ENCODE data around the gene KREMEN2.

KREMEN2 gene

GRCh38 chr16:2952679-2953078, 11.4 kb upstream of the KREMEN2 start:
- no peak for DNase-seq (ENCODE audit: low read depth)
- H3K4me3 ChIP-seq (replicated peaks; ENCODE audit: low read depth, low read length): no peak overlapping the region
- no peak for TF ChIP-seq CTCF (IDR thresholded peaks at IDR 0.05; ENCODE audit: low read length, missing control alignments)

DNA sequence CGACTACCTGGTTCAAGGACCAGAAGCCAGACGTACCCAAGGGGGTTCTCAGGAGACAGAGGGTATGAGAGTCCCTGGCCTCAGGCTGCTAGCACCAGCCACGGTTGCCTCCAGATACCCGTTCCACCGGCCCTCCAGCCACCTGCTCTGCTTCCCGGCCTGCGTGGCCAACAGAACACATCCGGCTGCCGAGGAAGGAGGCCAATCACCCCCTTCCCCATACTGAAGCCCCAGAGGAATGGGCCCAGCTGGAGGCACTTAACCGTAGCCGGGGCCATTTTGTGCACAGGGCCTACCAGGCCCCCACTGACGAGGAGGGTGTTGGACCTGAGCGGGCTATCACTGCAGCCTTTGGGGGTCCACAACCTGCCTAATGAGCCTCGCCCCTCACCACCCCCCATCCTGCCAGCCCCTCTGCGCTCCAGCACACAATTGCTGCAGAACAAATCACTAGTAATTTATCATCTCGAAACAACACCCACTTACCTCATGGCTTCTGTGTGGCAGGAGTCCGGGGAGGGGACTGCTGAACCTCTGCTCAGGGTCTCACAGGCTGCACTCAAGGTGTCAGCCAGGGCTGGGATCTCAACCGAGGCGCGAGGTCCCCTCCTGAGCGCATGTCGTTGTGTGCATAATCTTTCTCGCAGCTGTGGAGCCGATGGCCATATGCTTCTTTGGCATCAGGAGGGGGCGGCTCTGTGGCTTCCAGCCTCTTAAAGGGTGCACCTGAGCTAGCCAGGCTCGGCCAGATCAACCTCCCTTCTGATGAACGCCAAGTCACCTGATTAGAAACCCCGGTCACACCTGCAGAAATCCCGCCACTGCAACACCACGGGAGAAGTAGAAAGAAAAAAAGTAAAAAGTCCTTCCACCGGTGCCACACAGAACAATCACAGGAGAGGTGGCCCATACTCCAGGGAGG, 10.1 kb upstream of the KREMEN2 start:
- no peak for DNase-seq (ENCODE audit: low read depth)
- TF ChIP-seq CTCF (IDR thresholded peaks at IDR 0.05; ENCODE audit: low read length, missing control alignments): no peak
- H3K4me3 ChIP-seq (replicated peaks; ENCODE audit: low read depth, low read length): no peak overlapping the region

DNA sequence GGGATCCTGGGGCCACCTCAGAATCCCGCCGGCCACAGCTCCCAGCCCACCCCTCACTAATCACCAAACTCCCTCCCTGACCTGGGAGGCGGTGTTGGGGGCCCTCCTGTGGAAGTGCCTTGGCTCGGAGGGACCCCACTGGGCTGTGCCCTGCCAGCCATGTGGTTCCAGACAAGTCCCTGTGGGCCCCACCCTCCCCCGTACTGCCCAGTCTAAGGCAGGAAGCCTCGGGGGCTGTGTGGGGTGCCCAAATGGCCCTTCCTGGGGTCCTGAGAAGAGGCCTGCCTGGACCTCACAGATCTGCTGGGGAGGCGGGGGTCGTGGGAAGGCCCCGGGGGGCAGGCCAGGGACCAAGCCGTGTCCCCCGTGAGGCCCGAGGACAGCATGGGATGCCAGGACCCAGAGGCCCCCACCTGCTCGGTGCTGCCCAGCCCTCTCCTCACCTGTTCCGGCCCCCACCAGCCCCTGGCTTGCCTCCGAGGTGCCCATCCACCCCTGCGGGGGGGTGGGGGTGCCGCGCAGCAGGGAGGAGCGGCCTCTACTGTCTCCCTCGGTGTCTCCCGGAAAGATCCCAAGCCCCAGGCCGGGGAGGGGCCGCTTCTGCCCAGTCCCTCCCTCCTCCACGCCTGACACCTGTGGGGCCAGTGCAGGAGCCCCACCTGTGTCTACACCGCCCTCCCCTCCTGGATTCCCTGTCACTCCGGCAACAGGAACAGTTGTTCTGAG, 9.3 kb upstream of the KREMEN2 start:
- H3K4me3 ChIP-seq (replicated peaks; ENCODE audit: low read depth, low read length): no peak overlapping the region
- no peak for TF ChIP-seq CTCF (IDR thresholded peaks at IDR 0.05; ENCODE audit: low read length, missing control alignments)
- no peak for DNase-seq (ENCODE audit: low read depth)

DNA sequence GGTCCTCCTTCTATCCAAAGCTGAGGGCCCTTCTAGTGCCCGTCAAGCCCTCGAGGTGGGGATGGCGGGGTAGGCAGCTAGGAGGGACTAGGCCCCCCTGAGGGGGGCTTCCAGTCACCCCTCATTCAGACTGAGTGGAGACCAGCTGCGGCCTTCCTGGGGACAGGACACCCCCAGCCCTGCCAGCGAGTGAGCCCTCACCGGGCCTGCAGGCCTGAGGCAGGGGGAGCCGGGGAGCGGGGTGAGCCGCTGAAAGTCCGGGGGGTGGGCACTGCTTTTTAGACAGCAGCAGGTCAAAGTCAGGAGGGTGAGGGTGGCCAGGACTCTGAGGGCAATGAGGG, 8.7 kb upstream of the KREMEN2 start:
- TF ChIP-seq CTCF (IDR thresholded peaks at IDR 0.05; ENCODE audit: low read length, missing control alignments): no peak
- no peak for DNase-seq (ENCODE audit: low read depth)
- no peak overlapping the region for H3K4me3 ChIP-seq (replicated peaks; ENCODE audit: low read depth, low read length)

- TF ChIP-seq CTCF (IDR thresholded peaks at IDR 0.05; ENCODE audit: low read length, missing control alignments): no peak
- H3K4me3 ChIP-seq (replicated peaks; ENCODE audit: low read depth, low read length): no peak overlapping the region
- no peak for DNase-seq (ENCODE audit: low read depth)
Observed at GRCh38 chr16:2955779-2956578, 8.1 kb upstream of the KREMEN2 start.

- no peak for DNase-seq (ENCODE audit: low read depth)
- no peak overlapping the region for H3K4me3 ChIP-seq (replicated peaks; ENCODE audit: low read depth, low read length)
- no peak for TF ChIP-seq CTCF (IDR thresholded peaks at IDR 0.05; ENCODE audit: low read length, missing control alignments)
Observed at GRCh38 chr16:2956579-2956956, 7.5 kb upstream of the KREMEN2 start.

Measured in fibroblast of pulmonary artery (primary cell).